Esophagus mucosa (tissue), 1 donor: Measurements from ENCODE around the gene EDC4. TPM values are rescaled to one million over a fixed set of nuclear protein-coding genes. Genes with fewer than 3 reads are reported as not detected.
A peak's percentile ranks its signal among the peaks of the same experiment; 100 is the strongest.

Source experiments
- ATAC-seq: fragments of 200-7000 bp; cut with Tn5 transposase; one replicate; pipeline ENCODE4 v1.9.1; 2020
- total RNA-seq: library from RNA; stranded (reverse); gene quantifications from one replicate; pipeline ENCODE4 v1.2.4, GENCODE V29; 2023
- donor health status: DM: yes; HTN: yes; CAD: no.

Gene EDC4
- 32.7 TPM for total RNA-seq

GRCh38 chr16:67872631-67873434 is at the start of gene EDC4:
Gene EDC4 (plus strand): TSS chr16:67873052. CDS start chr16:67873262, 210 bp downstream.
- peak; percentile 76 for ATAC-seq

GRCh38 chr16:67825119-67825518 is 47.7 kb upstream of the EDC4 start:
- no peak for ATAC-seq

- ATAC-seq: no peak
Observed at GRCh38 chr16:67825906-67826305, 46.9 kb upstream of the EDC4 start.

GRCh38 chr16:67828651-67829050 is 44.2 kb upstream of the EDC4 start:
- no peak for ATAC-seq

GRCh38 chr16:67833030-67833414 is 39.8 kb upstream of the EDC4 start:
- ATAC-seq: peak; percentile 69

- peak; percentile 86 for ATAC-seq
Observed at GRCh38 chr16:67833415-67834241, 39.2 kb upstream of the EDC4 start.

- no peak for ATAC-seq
Observed at GRCh38 chr16:67834242-67834614, 38.6 kb upstream of the EDC4 start.

- peak; percentile 34 for ATAC-seq
Observed at GRCh38 chr16:67837190-67837589, 35.7 kb upstream of the EDC4 start.

GRCh38 chr16:67837811-67838210 is 35.0 kb upstream of the EDC4 start:
- ATAC-seq: no peak

GRCh38 chr16:67841198-67841815 is 31.5 kb upstream of the EDC4 start:
- no peak for ATAC-seq

GRCh38 chr16:67841816-67842508 is 30.9 kb upstream of the EDC4 start, which contains the start of gene THAP11:
Gene THAP11 (plus strand): TSS chr16:67842320. CDS start chr16:67842555, 235 bp downstream.
- ATAC-seq: peak; percentile 74

GRCh38 chr16:67842509-67843342 is 30.1 kb upstream of the EDC4 start:
- ATAC-seq: peak; percentile 9

GRCh38 chr16:67843343-67843765 is 29.5 kb upstream of the EDC4 start:
- ATAC-seq: no peak

GRCh38 chr16:67844497-67844896 is 28.4 kb upstream of the EDC4 start:
- peak; percentile 62 for ATAC-seq

GRCh38 chr16:67845291-67846062 is 27.4 kb upstream of the EDC4 start:
- ATAC-seq: no peak

GRCh38 chr16:67846063-67846319 is 26.9 kb upstream of the EDC4 start:
- ATAC-seq: no peak

GRCh38 chr16:67846320-67847063 is 26.4 kb upstream of the EDC4 start, which contains the start of gene NUTF2:
Gene NUTF2 (plus strand): TSS chr16:67846933. CDS start chr16:67865131, 18,198 bp downstream.
- ATAC-seq: peak; percentile 79

GRCh38 chr16:67847064-67847861 is 25.6 kb upstream of the EDC4 start, which contains the start of gene CENPT:
Gene CENPT (minus strand): TSS chr16:67847693. CDS start chr16:67833859, 13,834 bp downstream.
- peak; percentile 63 for ATAC-seq

GRCh38 chr16:67848118-67848517 is 24.7 kb upstream of the EDC4 start:
- ATAC-seq: no peak
